Kidney epithelial cell (primary cell): Measurements from ENCODE around the gene FIS1. TPM values are rescaled to one million over a fixed set of nuclear protein-coding genes. Genes with fewer than 3 reads are reported as not detected.
A peak's percentile ranks its signal among the peaks of the same experiment; 100 is the strongest.

Experiments used
- DNase-seq: peaks from one replicate; pipeline ENCODE4 v3.0.0-alpha.2; 2010; ENCODE audit warnings: low read depth
- H3K27me3 ChIP-seq: 2 replicates; pipeline ENCODE4 v1.6.0; 2011; ENCODE audit warnings: low read length; ENCODE audit not compliant: control insufficient read depth, insufficient read depth
- H3K36me3 ChIP-seq: 2 replicates; pipeline ENCODE4 v1.5.1; 2011; ENCODE audit warnings: low read length; ENCODE audit not compliant: control insufficient read depth, insufficient read depth
- H3K4me3 ChIP-seq: 2 replicates; pipeline ENCODE4 v1.5.1; 2011; ENCODE audit warnings: low read depth, mild to moderate bottlenecking, control low read depth, low read length
- CTCF ChIP-seq: IDR thresholded peaks from 2 replicates; pipeline ENCODE4 v1.5.1; 2011; ENCODE audit warnings: mild to moderate bottlenecking, moderate library complexity, low read length, control low read depth, inconsistent platforms; ENCODE audit not compliant: insufficient read depth, poor library complexity, severe bottlenecking
- total RNA-seq: library from RNA; depleted of rRNA; stranded (reverse); fragments of >200 nt; gene quantifications from 2 replicates; pipeline ENCODE4 v1.2.3, GENCODE V29; 2015

Gene FIS1
- total RNA-seq, 1 donor from 2014 or later = 231 TPM

DNA sequence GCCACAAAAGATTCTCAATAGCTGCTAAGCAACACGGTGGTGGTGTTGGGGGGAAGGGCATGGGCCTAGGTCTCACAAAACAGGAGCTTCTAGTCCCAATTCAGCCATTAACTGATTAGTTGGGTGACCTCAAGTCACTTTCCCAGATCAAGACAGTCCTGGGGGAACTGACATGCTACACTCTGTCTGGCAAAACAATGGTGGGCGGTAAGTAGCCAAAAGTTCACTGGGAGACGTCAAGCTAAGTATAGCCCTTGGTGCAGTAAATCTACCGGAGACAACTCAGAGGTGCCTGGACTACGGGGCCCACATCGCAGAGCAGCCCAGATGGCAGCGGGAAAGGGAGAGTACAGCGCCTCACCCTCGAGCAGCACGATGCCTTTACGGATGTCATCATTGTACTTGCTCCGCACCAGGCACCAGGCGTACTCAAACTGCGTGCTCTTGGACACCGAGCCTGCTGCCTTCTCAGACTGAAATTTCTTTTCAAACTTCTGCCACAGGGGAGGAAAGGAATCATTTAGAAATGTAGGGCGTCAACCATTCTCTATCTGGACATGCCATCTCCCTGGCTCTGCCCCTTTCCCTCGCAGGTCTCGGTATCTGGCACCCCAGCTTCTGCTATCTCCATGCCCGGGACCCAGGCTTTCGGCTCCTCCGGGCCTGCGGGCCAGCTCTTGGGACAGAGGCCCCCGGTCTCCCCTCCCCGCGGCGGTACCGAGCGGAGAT, 1.1 kb downstream of the FIS1 start:
- DNase-seq = no peak
- Histone ChIP-seq H3K36me3 (peaks cover 1% of the 10 kb centered on the region), H3K27me3 (no peaks in the 10 kb centered on the region), H3K4me3 (peak overlapping the region; percentile 77)
- no peak for TF ChIP-seq CTCF

GRCh38 chr7:101241443-101242349, 3.2 kb downstream of the FIS1 start:
- Histone ChIP-seq H3K27me3 (no peaks in the 10 kb centered on the region), H3K36me3 (peaks cover 1% of the 10 kb centered on the region), H3K4me3 (no peak overlapping the region)
- no peak for TF ChIP-seq CTCF
- no peak for DNase-seq

DNA sequence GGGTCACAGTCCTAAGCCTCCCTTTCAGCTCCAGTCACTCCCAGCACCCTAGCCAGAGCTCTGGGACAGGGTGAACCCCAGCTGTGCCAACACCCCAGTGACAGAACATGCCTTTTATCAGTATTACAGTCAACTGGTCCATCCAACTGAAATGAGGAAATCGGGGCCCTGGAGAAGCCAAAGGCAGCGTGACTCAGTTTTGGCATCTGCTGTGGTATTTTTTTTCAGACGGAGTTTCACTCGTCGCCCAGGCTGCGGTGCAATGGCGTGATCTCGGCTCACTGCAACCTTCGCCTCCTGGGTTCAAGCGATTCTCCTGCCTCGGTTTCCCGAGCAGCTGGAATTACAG, 3.9 kb downstream of the FIS1 start:
- TF ChIP-seq CTCF = no peak
- Histone ChIP-seq H3K27me3 (no peaks in the 10 kb centered on the region), H3K36me3 (peaks cover 1% of the 10 kb centered on the region), H3K4me3 (no peak overlapping the region)
- DNase-seq = no peak

GRCh38 chr7:101240226-101241014, 4.5 kb downstream of the FIS1 start:
- no peak overlapping the region for H3K4me3 ChIP-seq
- no peak for TF ChIP-seq CTCF
- no peak for DNase-seq
- H3K36me3 ChIP-seq = peaks cover 1% of the 10 kb centered on the region
- H3K27me3 ChIP-seq = no peaks in the 10 kb centered on the region

DNA sequence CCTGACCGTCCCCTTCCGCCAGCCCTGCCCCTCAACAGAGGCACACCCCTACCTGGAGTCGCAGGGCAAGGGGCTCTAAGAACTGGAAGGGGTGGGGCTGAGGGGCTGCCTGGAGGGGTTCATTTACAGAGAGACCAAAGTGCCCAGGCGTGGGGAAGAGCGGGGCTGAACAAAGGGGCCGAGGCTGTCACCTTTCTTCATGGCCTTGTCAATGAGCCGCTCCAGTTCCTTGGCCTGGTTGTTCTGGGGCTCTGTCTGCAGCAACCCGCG, 5.0 kb downstream of the FIS1 start:
- H3K36me3 ChIP-seq = peaks cover 1% of the 10 kb centered on the region
- no peak for TF ChIP-seq CTCF
- no peak overlapping the region for H3K4me3 ChIP-seq
- DNase-seq = no peak
- no peaks in the 10 kb centered on the region for H3K27me3 ChIP-seq
